Progenitor cell of endocrine pancreas (in vitro differentiated cells): ENCODE results near the gene CLIC2. TPM values are rescaled to one million over a fixed set of nuclear protein-coding genes. Genes with fewer than 3 reads are reported as not detected.

Experiments used
- DNase-seq: peaks from one replicate; pipeline ENCODE4 v3.0.0; 2021; ENCODE audit warnings: low spot score; ENCODE audit not compliant: unreplicated experiment
- H3K27ac Mint-ChIP-seq: 2 replicates; pipeline ENCODE4 v1.8.0; 2021; ENCODE audit warnings: mild to moderate bottlenecking, moderate library complexity, mixed read lengths
- H3K27me3 Mint-ChIP-seq: 2 replicates; pipeline ENCODE4 v1.8.0; 2021; ENCODE audit warnings: mixed read lengths
- H3K36me3 Mint-ChIP-seq: 2 replicates; pipeline ENCODE4 v1.8.0; 2022; ENCODE audit warnings: mixed read lengths; ENCODE audit not compliant: insufficient read depth
- H3K4me1 Mint-ChIP-seq: 2 replicates; pipeline ENCODE4 v1.8.0; 2021; ENCODE audit warnings: low read depth, mixed read lengths
- H3K4me3 Mint-ChIP-seq: 2 replicates; pipeline ENCODE4 v1.8.0; 2021; ENCODE audit warnings: low read depth, mild to moderate bottlenecking, moderate library complexity, mixed read lengths
- H3K9me3 Mint-ChIP-seq: 2 replicates; pipeline ENCODE4 v1.8.0; 2021; ENCODE audit warnings: low read depth, mixed read lengths
- microRNA-seq: library from miRNA; unstranded; fragments of <30 nt; microRNA quantifications from one replicate; pipeline ENCODE4 v1.1.0, GENCODE V29; 2020; ENCODE audit warnings: borderline number of aligned reads; ENCODE audit not compliant: unreplicated experiment
- total RNA-seq: library from RNA; stranded (reverse); gene quantifications from 2 replicates; pipeline ENCODE4 v1.2.1, GENCODE V29; 2021
- TF ChIP-seq, protein P1 (sequence below): fragments of 200-600 bp; sonication (generic); IDR thresholded peaks from one replicate; pipeline ENCODE4 v1.5.0; 2021; ENCODE audit warnings: antibody characterized with exemption, mild to moderate bottlenecking; ENCODE audit not compliant: unreplicated experiment

The CLIC2 gene
- total RNA-seq, 1 donor from 2014 or later: 0.93 TPM

GRCh38 chrX:155246748-155247147 is 87.7 kb downstream of the CLIC2 start:
- no peaks in the 10 kb centered on the region for H3K4me1 Mint-ChIP-seq

GRCh38 chrX:155242300-155242699 is 92.1 kb downstream of the CLIC2 start:
- TF ChIP-seq, protein P1, sequence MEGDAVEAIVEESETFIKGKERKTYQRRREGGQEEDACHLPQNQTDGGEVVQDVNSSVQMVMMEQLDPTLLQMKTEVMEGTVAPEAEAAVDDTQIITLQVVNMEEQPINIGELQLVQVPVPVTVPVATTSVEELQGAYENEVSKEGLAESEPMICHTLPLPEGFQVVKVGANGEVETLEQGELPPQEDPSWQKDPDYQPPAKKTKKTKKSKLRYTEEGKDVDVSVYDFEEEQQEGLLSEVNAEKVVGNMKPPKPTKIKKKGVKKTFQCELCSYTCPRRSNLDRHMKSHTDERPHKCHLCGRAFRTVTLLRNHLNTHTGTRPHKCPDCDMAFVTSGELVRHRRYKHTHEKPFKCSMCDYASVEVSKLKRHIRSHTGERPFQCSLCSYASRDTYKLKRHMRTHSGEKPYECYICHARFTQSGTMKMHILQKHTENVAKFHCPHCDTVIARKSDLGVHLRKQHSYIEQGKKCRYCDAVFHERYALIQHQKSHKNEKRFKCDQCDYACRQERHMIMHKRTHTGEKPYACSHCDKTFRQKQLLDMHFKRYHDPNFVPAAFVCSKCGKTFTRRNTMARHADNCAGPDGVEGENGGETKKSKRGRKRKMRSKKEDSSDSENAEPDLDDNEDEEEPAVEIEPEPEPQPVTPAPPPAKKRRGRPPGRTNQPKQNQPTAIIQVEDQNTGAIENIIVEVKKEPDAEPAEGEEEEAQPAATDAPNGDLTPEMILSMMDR: no peak
- Mint-ChIP-seq H3K4me1 (no peaks in the 10 kb centered on the region), H3K4me3 (no peak overlapping the region), H3K36me3 (peaks cover 10% of the 10 kb centered on the region), H3K27me3 (no peaks in the 10 kb centered on the region), H3K9me3 (peaks cover 20% of the 10 kb centered on the region), H3K27ac (no peak overlapping the region)
- DNase-seq: no peak

More at GRCh38 chrX:155246748-155247147, 87.7 kb downstream of the CLIC2 start:
- peaks cover 23% of the 10 kb centered on the region for H3K9me3 Mint-ChIP-seq
- DNase-seq: no peak
- H3K27ac Mint-ChIP-seq: peak overlapping the region; percentile 7
- no peak overlapping the region for H3K4me3 Mint-ChIP-seq
- TF ChIP-seq, protein P1: no peak
- no peaks in the 10 kb centered on the region for H3K27me3 Mint-ChIP-seq
- H3K36me3 Mint-ChIP-seq: peaks cover 4% of the 10 kb centered on the region

DNA sequence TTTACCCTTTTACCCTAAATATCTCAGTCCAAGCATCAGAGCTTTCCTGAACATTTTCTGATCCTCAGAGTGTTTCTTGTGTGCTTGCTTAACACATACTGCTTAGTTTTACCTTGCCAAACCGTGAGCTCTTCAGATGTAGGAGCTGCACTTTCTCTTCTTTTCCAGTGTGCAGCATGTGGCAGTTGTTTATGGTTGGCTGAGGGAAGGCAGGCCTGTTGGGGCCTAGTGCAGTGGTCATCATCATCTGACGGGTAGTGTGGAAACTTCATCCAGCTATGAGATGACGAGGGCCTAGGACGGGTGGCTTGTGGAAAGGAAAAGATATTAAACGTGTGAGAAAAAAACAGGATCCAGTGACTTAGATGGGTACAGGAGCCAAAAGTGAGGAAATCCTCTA is 96.7 kb downstream of the CLIC2 start:
- no peak for DNase-seq
- no peaks in the 10 kb centered on the region for H3K4me1 Mint-ChIP-seq
- H3K27me3 Mint-ChIP-seq: no peaks in the 10 kb centered on the region
- H3K4me3 Mint-ChIP-seq: no peak overlapping the region
- H3K36me3 Mint-ChIP-seq: peaks cover 18% of the 10 kb centered on the region
- peaks cover 18% of the 10 kb centered on the region for H3K9me3 Mint-ChIP-seq
- TF ChIP-seq, protein P1: no peak
- H3K27ac Mint-ChIP-seq: no peak overlapping the region

GRCh38 chrX:155235891-155236290 is 98.5 kb downstream of the CLIC2 start:
- peaks cover 27% of the 10 kb centered on the region for H3K9me3 Mint-ChIP-seq
- no peak overlapping the region for H3K27ac Mint-ChIP-seq
- peaks cover 24% of the 10 kb centered on the region for H3K36me3 Mint-ChIP-seq
- TF ChIP-seq, protein P1: no peak
- no peak overlapping the region for H3K4me3 Mint-ChIP-seq
- peaks cover 4% of the 10 kb centered on the region for H3K4me1 Mint-ChIP-seq
- no peak for DNase-seq
- H3K27me3 Mint-ChIP-seq: no peaks in the 10 kb centered on the region

DNA sequence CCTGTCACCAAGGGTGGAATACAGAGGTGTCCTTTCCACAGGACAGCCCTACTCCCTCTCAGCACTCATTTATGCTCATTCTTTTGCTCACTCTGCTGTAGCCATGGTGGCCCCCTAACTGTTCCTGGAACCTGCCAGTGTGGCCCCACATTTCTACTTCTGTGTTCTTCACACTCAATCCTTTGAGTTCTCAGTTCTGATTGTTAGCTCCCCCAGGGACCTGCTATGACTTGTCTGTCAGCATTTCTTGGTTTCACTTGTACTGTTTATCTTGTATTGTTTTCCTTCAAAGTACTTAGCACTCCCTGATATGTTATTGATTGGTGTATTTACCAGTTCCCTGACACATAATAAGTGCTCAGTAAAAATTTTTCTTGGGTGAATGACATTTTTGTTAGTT is 103.3 kb downstream of the CLIC2 start:
- H3K27ac Mint-ChIP-seq: peak overlapping the region; percentile 85
- no peak for DNase-seq
- no peak overlapping the region for H3K4me3 Mint-ChIP-seq
- peaks cover 28% of the 10 kb centered on the region for H3K9me3 Mint-ChIP-seq
- TF ChIP-seq, protein P1: no peak
- H3K4me1 Mint-ChIP-seq: peaks cover 5% of the 10 kb centered on the region
- H3K36me3 Mint-ChIP-seq: peaks cover 19% of the 10 kb centered on the region
- H3K27me3 Mint-ChIP-seq: no peaks in the 10 kb centered on the region

Small RNAs within 50 kb of the gene (microRNA-seq; reads per million reads assigned to microRNA genes)
- not detected for gene MIR1184-2

Other genes with a start within 250 kb of the CLIC2 start
- 50.8 and 55.0 TPM in 2 replicates for gene VBP1, start 118.2 kb downstream of the CLIC2 start, total RNA-seq
- gene RAB39B, start 70.1 kb downstream of the CLIC2 start, total RNA-seq: 4.6 and 4.8 TPM in 2 replicates
- not detected in 2 replicates for gene F8A2, start 47.5 kb upstream of the CLIC2 start, total RNA-seq
- gene F8A3, start 124.0 kb upstream of the CLIC2 start, total RNA-seq: 4.6 and 5.2 TPM in 2 replicates